ENCODE measurements around the gene ATPAF2.

Gene ATPAF2

GRCh38 chr17:18038149-18038850 is 668 bp downstream of the ATPAF2 start:
- DNase-seq, result no peak

DNA sequence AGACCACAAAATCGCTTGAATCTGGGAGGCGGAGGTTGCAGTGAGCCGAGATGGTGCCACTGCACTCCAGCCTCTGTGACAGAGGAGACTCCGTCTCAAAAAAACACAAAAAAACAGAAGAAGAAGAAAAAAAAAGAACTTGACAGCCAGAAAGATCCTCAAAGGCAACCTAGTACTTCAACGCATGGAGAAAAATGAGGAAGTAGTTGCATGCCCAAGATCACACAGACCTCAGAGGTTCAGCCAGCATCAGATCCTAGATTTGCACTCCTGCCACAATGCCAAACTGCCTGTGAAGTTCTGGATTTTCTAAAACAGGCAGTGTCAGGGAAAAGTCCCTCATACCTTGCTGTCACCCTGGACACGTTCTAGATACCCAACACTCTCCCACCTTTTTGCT is 1.5 kb downstream of the ATPAF2 start:
- DNase-seq, result no peak

GRCh38 chr17:18035704-18036103 is 3.3 kb downstream of the ATPAF2 start:
- DNase-seq, result no peak

GRCh38 chr17:18033442-18034099 is 5.4 kb downstream of the ATPAF2 start:
- peak; percentile 85 for DNase-seq

GRCh38 chr17:18031955-18032354 is 7.0 kb downstream of the ATPAF2 start:
- no peak for DNase-seq

DNA sequence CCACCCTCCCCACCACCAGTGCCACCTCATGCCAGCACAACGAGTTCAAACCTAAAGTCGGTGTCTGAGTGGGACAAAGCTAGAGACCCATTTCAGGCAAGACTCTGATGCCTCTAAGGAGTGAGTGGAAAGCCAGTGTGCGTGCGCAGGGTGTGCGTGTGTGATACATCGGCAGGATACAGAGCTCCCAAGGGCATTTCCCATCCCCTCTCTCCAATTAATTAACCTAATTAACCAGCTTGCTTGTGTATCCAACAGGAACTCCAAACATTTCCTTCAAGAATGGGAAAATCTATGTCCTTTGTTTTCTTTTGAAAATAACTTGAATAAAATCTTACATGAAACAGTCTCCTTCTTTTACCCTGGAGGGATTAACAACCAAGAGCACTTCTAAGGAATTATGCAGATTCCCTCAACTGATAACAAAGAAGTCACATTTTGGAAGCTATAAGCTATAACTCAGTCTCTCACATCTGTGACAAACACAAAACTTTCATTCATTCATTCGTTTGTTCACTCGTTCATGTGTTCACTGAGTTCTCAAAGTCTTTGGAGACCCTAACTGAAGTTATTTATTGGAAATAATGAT is 9.9 kb downstream of the ATPAF2 start:
- DNase-seq, result peak; percentile 72

- DNase-seq, result peak; percentile 91
These were observed 10.6 kb downstream of the ATPAF2 start for GRCh38 chr17:18028114-18028951.

- DNase-seq, result peak; percentile 77
These were observed 11.7 kb downstream of the ATPAF2 start for GRCh38 chr17:18027280-18027679.

DNA sequence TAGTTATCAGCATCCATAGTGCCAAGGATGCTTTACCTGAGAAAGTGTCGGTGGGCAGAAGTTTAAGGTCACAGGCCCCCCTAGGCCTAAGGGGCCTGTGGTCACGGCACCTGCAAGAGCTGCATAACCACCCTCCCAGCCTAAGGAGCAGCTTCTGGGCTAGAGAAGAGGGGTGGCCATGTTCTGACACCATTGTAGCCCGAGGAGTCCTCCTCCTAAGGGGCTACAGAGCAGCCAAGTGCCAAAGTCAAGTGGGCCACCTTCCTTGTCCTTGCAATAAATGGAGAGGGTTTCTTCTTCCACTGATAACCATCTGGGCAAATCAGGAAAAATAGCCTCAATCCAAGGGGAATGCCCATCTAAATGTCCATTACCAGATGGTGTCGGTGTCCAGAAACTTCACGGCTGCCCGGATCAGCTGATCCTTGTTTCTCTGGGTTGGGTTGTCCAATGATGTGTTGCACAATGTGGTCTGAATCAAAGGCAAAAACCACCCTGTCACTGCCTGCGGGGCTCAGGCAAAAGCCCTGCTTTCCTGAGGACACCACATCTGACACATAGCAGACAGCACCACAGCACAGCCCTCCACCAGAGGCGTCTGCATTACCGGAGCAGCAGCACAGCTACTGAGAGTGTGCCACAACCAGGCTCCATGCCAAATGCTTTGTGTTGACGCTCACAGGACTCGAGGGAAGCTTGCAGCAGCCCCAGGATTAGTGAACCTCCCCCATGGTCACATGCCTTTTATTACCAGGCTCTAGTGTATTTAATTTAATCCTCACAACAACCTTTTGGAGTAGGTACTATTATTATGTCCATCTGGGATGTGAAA is 12.8 kb downstream of the ATPAF2 start:
- no peak for DNase-seq

- DNase-seq, result no peak
These were observed 13.6 kb downstream of the ATPAF2 start for GRCh38 chr17:18025241-18025944.

GRCh38 chr17:18021372-18021771 is 17.6 kb downstream of the ATPAF2 start:
- DNase-seq, result no peak

- no peak for DNase-seq
These were observed 18.0 kb downstream of the ATPAF2 start for GRCh38 chr17:18020971-18021370.

DNA sequence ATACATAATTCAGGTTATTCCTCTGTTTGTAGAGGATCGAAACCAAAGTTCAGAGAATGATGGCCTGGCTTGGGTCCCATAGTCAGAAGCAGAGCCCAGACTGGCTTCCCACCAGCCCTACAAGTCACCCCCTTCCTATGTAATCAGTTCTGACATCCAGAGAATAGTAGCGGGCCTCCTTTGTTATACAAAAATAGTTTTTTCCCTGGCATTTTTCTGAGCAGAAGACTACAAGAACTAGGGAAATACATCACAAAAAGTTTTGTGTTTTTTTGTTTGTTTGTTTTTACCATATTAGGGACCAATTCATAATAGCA is 19.2 kb downstream of the ATPAF2 start:
- DNase-seq, result no peak

- no peak for DNase-seq
These were observed 20.5 kb downstream of the ATPAF2 start for GRCh38 chr17:18018411-18018921.

DNA sequence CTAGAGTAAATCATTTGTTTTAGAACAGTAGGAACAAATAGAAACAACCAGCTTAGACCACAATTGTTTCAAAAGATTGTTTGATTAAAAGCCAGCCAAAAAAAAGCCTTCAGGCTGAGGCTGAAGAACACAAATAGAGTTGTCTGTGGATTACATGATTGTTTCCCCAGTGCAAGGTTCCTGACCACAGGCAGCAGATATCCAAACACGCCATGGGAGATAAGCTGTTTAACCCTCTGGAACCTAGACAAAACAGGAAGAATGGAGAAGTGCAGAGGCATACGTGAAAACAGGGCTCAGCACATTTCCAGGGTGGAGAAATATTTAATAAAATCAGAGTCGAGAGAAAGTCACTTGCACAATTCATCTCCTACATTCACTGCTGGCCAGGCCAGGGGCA is 21.0 kb downstream of the ATPAF2 start:
- DNase-seq, result no peak

- DNase-seq, result no peak
These were observed 22.5 kb downstream of the ATPAF2 start for GRCh38 chr17:18016426-18016825.

DNA sequence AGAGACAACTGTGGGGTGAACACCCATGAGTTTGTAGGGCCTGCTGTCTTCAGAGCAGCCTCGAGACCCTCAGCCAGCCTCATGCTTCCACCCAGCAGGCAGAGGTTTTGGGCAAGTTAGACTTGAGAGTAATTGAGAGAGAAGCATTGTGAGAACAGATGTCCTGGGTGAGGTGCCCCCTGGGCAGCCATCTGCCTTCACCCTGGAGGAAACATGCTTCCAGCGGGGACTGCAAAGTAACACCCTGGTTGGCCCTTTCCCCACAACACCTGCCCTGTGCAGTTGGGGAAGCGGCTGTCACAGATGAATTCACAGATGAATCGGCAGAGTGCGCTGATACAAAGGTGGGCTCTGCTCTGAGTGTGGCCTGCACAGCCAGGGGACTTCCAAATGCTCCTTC is 23.4 kb downstream of the ATPAF2 start:
- peak; percentile 39 for DNase-seq

DNA sequence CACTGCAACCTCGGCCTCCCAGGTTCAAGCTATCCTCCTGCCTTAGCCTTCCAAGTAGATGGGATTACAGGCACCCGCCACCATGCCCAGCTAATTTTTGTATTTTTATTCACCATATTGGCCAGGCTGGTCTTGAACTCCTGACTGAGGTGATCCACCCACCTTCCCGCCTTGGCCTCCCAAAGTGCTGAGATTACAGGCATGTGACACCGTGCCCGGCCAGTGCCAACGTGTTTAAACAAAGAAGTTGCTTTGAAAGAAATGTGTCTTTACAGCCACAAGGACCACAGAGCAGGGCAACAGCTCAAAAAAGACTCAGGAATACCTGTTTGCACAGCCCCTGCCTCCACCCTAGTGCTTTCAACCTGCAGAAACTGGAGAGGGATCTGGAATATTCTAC is 25.0 kb downstream of the ATPAF2 start:
- DNase-seq, result no peak

DNA sequence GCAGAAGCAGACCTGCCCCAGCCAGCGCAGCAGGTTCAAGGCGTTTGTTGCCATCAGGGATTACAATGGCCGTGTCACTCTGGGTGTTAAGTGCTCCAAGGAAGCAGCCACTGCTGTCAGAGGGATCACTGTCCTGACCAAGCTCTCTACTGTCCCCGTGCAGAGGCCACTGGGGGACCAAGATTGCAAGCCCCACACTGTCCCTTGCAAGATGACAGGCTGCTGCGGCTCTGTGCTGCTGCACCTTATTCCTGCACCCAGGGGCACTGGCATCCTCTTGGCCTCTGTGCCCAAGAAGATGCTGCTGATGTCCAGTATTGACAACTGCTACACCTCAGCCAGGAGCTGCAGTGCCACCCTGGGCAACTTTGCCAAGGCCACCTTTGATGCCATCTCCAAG is 27.7 kb downstream of the ATPAF2 start:
- no peak for DNase-seq

GRCh38 chr17:18009609-18010420 is 29.2 kb downstream of the ATPAF2 start:
- no peak for DNase-seq

Data from NCI-H146 (cell line).